ENCODE measurements around the gene IL1RL2.

The IL1RL2 gene

DNA sequence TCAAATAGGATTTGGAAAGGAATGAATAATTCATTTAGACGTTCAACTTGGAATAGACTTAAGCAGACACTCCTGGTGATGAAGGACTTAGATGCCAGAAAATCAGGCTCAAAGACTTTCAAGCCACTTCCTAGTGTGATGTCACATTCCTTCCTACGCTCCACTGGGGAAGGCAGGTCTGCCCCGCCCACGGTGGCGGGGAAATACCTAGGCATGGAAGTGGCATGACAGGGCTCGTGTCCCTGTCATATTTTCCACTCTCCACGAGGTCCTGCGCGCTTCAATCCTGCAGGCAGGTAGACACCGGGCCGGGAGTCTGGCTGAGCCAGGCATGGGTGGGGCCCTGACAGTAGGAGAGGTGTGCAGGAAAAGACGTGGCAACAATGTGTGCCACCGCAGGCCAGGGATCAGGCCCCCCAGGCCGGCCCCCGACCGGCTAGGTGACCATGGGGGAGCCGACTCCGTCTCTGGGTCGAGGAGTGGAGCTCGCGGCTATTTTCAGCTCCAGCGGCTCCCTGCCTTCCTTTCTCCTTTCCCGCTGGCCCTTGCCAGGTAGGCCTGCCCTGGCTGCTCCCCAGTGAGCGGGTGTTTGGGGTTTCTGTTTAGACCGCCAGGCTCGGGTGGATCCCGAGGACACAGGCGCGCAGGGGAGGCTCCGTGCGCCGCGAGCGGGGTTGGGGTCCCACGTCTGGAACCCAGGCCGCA lies at the start of gene IL1RL2:
TSS of gene IL1RL2 (plus strand) at position 233 of the 705 bp plus-strand sequence. CDS start 845 bp downstream, outside the sequence.
- peak in 7 of 10 donors; percentile 8 to 88 (median 28) for DNase-seq
- intact Hi-C loops (cut with DNase I): no loop called here

DNA sequence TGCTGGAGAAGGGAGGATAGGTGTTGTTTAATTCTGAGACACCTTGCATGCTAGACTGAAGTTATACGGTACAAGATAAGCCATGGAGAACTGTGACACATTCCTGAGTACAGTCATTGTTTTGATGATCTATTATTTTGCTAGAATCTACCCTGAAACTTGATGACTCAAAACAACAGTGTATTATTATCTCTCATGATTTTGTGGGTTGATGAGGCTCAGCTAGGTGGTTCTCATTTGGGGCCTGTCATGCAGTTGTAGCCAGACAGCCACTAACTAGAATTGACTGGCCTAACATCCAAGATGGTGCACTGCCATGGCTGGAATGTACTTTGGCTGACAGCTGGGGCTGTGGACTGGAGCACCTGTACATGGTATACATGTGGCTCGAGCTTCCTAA lies 49.7 kb upstream of the IL1RL2 start:
- intact Hi-C loops (cut with DNase I): no loop called here
- DNase-seq: no peak

DNA sequence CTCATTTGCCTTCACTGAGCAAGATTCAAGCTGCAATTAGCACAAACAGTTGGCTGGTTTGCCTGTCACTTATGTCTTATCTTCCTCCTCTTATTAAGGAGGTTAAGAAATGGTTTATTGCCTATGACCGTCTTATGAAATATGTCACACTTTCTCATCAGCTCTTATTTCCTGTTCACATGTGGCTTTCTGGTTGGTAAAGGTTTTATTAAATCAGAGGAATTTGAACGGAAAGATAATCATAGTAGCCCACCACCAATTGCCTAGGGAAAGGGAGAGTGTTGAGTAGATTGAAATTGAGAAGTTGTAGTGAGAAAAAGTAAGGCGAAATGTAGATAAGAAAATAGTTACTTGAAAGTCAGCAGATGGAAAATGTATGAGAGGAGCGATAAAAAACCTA lies 48.5 kb upstream of the IL1RL2 start:
- DNase-seq: no peak
- intact Hi-C loops (cut with DNase I): no loop called here

DNA sequence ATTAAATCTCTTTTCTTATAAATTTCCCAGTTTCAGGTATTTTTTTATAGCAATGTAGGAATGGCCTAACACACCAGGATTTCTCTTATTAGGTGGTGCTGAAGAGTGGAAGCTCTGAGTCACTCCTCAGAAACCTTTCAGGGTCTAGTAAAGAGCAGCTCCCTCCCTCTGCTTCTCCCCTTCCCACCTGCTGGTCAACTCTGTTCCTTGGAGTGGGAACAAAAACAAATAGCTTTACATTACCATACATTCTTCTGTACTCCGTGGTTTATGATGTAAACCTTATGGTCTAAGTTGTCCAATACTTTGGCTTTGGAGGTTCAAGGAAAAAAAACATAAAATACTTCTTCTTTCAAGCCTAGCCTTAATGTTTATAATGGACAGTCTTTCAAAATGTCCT lies 47.0 kb upstream of the IL1RL2 start:
- intact Hi-C loops (cut with DNase I): no loop called here
- DNase-seq: no peak

DNA sequence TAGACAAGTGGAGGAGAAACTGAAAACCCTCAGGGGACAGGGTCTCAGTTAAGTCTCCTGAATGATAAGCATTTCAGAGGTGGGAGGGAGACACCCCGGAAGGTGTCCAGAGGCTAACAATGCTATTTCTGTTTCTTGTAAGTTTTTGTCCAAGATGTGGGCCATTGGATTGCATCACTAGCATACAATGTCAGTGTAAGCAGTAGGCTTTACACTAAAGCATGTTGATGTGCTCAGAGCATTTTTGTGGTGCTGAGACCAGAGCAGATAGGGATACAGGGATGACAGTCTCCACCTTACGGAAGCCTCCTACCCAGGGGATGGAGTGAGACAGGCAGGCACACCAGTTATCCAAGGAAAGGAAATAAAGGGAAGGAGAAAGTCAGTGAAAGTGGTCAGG lies 46.4 kb upstream of the IL1RL2 start:
- no peak for DNase-seq
- intact Hi-C loops (cut with DNase I): no loop called here

DNA sequence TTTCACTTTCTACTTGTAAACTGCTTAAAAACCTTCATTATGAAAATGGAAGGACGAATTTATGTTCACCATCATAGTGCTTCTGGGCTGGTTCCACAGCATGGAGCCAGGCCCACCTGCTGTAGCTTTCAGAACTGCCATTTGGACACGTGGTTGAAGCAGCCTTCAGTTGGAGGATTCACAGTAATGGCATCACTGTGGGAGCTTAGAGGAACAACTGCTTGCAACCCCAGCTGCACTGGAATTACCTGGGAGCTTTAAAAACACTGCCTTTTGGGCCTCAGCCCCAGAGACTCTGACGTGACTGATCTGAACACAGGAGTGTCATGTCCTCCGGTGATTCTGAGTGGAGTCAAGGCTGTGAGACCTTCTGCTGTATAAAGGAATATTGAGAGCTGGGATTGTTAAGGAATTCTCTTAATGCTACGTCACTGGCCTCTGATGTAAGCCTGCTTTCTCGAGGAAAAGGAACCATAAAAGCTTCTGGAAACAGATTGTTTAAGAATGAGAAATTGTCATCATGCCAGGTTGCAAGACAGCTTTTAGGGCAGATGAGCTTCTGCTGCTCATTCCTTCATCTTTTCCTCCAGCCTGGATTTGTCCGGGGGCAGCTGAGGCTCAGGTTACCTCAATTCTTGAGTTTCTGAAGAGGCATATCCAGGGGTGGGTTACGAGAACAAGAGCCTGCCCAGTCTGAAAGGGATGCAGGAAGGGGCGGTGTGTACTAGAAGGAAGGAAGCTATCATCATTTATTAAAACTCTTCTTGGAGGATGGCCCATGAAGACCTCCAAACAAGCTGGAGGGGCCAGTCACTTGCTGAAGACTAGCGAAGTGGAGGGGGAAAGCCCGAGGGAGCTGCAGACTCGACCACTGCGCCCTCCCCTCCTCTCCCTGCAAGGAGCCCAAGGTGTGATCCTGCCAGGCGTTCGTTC lies 45.5 kb upstream of the IL1RL2 start:
- intact Hi-C loops (cut with DNase I): no loop called here
- DNase-seq: no peak

DNA sequence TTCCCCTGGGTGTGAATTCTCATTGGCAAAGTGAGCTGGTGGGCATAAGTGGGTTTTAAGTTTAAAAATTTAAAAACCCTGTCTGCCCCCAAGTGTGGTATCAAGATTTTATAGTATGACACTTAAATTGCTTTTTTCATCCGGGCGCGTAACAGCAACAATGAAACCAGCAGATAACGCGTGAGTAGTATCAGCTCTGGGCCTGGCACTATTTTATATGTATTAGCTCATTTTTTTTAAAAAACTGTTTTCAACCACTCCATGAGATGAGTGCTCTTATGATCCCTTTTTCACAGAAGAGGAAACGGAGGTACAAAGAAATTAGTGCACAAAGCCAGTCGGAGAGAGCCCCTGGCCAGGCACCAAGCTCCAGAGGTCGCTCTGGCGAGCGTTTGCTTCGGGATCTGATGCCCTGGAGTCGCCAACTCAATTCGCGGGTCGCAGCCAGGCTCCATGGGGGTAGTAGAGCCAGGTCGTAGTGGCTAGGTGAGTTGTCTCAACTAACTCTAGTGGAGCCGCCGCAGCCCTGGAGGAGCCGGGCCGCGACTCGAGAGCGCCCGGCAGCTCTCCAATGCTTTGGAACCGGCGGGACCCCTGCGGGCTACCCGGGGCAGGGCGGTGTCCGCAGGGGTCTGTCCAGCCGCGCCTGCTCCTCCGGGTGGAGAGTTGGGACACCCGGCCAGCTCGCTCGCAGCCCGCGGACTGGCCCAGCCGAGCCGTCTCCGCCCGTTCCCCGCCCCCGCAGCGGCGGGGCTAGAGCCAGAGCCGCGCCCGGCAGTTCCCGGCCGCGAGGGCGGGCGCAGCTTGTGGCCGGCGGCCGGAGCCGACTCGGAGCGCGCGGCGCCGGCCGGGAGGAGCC lies 44.6 kb upstream of the IL1RL2 start, which contains the start of gene IL1R1:
TSS of gene IL1R1 (plus strand) at position 777 of the 859 bp plus-strand sequence. CDS start 14,979 bp downstream, outside the sequence.
- intact Hi-C loops (cut with DNase I): no loop called here
- DNase-seq: peak in 9 of 10 donors; percentile 6 to 89 (median 36)

DNA sequence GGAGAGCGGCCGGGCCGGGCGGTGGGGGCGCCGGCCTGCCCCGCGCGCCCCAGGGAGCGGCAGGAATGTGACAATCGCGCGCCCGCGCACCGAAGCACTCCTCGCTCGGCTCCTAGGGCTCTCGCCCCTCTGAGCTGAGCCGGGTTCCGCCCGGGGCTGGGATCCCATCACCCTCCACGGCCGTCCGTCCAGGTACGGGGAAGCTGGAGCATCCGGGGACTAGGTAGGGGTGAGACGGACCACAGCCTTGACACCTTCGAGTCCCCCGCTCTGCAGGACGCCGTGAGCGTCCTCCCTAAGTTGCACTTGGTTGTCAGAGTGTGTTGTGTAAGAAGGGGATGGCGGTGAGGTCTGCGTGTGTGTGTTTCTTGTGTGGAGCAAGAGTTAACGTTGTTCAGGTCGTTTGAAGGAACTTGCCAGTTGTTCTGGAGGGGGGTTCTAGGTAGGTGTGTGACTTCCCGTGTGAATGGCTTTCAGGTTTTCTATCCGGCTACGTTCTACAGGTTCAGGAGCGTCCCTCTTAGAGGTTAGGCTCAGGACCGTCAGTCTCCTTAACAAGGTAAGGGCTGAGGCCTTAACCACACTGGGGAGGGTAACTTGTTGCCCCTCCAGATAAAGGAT lies 43.9 kb upstream of the IL1RL2 start:
- intact Hi-C loops (cut with DNase I): no loop called here
- DNase-seq: peak in 1 of 10 donors; percentile 15

DNA sequence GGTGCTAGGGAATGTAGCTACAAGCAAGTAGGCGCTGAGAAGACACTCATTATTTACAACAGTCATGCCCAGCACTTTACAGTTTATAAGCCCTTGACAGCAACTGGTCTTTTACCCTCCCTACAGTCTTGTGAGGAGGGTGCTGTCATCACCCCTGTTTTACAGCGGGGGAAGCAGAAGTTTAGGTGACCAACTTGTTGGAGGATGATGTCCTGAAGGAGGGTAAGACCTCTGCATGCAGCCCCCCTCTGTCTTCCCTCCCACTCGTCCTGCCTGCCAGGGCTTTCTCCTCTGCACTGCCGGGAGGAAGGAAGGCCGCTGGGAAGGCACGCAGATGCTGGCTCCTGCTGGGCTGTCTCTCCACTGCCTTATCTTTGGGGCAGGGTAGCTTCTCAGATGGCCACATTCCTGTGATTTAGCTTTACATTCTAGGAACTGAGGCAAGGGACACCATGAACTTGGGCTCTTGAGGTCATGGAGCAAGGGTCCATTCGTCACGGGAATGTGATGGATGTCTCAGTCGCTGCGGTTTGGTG lies 43.3 kb upstream of the IL1RL2 start:
- intact Hi-C loops (cut with DNase I): no loop called here
- DNase-seq: no peak

DNA sequence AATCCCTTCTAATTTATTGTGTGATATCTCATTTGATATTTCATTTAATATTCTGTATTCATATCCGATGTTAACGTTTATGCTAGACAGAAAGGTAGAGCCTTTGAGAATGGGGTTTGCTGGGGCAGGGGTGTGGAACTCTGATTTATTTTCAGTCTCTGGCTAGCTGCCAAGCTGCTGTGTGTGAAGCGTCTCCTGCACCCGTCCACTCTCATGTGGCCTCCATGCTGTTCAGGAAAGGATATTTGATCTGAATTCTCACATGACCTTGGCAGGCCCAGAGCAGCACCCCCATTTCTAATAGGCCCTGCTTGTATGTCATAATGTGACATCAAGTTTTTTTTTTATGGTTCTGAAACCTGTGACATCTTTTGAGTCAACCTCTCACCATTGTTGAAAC lies 42.7 kb upstream of the IL1RL2 start:
- intact Hi-C loops (cut with DNase I): no loop called here
- no peak for DNase-seq

DNA sequence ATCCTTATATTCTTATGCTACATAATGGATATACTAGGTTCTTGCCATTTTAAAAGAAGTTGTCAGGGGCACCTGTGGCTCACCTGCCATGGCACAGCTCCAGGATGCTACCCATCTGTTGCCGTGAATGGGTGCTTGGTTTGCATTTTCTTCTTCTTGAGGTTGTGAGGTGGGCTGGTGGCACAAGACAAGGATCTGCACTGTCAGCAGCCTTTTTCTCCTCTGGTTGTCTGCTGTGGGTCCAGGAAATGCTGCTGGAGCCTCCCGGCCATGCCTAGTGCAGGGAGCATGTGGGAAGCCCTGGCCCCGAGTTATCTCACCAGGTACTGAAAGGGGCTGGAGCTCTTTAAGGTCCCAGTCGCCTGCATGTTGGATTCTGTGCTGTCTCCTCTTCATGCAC lies 41.7 kb upstream of the IL1RL2 start:
- intact Hi-C loops (cut with DNase I): no loop called here
- no peak for DNase-seq

DNA sequence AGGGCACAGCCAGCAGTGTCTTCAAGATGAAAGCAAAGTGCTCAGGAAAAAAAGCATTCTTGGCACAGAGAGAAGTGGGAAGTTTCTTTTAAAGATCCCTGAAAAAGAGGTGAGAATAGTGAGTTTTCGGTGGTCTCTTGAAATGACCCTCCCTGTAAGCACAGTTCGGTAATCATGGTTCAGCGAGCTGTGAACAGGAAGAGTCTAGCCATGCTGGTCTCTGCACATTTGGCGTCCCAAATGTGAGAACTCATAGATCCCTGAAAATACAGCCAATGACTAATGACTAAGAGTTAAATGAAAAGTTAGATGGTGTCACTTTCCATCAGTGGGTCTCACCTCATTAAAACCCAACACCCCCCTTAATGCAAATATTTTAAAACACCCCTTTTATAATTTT lies 40.9 kb upstream of the IL1RL2 start:
- intact Hi-C loops (cut with DNase I): no loop called here
- DNase-seq: no peak

DNA sequence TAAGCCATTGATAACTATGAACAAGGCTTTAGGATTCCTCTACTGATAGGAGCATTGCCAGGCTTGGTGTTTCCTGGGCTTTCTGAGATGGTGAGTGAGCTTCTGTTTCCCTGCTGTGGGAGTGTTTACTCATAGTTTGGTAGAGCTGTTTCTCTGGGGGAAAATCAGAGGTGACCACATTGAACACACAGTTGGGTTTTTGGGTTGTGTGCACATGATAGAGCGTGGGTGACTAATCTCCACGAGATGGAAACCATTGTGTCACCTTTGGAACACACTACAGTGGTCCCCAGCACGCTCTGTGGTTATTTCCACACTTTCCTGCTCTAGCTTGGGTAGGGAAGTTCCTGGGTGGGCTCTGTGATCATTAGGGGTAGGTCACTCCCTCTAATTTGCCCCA lies 38.9 kb upstream of the IL1RL2 start:
- intact Hi-C loops (cut with DNase I): no loop called here
- no peak for DNase-seq

DNA sequence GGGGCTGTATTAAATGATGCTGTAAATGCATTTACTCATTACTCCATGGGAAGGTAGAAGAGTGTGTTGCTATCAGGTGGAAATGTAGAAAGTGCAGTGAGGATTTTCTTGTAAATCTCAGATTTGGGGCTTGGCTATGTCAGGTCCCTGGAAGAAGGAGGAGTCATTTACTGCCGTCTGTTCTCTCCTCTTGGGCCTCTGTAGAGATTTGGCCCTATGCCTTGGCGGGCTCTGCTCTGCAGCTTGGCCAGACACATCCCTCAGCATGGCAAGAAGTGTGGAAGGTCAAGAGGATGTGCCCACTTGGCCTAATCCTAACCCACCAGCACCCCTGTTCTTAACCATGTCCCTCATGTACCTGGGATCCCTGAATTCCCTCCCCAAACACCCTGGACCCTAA lies 37.6 kb upstream of the IL1RL2 start:
- intact Hi-C loops (cut with DNase I): no loop called here
- no peak for DNase-seq

DNA sequence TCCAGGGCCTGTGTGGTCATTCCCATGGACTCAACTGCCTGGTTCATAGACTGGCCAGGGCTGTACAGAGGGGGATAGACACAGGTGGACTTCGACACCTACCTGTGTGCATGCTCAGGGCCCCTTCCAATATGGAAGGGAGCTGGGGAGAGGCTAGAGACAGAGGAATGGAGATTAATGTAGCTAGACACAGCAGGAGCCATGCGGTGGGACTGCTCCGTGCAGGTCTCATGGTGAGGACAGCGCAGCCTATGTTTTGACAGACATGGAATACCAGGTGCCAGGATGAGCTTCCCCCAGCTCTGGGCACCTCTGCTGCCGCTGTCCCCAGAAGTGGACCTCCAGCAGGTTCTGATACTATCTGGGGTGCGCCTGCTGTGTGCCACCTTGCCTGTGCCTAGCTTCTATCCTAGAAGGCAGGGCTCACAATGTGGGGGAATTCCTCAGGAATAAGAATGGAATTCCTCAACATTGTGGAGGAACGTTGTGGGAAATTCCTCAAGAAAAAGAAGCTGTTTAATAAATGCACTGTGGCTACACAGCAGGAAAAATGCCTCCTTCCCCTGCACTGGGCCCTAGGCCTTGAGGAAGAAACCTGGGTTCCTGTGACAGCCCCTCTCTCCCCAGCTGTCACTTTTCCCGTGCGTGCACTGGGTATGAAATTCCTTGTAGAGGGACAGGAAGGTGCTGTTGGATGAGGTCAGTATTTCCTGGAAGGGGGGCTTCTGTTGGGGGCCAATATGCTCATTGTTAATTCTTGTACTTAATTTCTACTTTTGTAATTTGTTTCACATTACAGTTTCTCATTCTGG lies 37.0 kb upstream of the IL1RL2 start:
- no peak for DNase-seq
- intact Hi-C loops (cut with DNase I): no loop called here

DNA sequence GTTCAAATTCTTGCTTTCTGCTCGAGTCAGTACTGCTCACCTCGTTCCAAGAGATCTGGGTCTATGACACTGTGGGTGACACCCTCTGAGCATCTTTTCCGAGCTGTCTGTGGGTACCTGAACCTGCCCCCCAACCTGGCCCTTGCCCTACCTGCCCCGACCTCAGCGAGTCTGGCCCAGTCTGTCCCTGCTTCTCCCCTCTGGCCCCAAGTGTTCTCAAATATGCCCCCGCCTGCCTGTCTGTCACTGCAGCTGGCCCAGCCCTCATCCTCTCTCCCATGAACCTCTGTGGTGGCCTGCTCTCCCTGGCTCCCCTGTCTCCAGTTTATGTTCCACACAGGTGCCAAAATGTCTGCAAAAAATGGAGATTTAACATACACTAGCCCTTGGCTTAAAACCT lies 32.5 kb upstream of the IL1RL2 start:
- no peak for DNase-seq
- intact Hi-C loops (cut with DNase I): no loop called here

DNA sequence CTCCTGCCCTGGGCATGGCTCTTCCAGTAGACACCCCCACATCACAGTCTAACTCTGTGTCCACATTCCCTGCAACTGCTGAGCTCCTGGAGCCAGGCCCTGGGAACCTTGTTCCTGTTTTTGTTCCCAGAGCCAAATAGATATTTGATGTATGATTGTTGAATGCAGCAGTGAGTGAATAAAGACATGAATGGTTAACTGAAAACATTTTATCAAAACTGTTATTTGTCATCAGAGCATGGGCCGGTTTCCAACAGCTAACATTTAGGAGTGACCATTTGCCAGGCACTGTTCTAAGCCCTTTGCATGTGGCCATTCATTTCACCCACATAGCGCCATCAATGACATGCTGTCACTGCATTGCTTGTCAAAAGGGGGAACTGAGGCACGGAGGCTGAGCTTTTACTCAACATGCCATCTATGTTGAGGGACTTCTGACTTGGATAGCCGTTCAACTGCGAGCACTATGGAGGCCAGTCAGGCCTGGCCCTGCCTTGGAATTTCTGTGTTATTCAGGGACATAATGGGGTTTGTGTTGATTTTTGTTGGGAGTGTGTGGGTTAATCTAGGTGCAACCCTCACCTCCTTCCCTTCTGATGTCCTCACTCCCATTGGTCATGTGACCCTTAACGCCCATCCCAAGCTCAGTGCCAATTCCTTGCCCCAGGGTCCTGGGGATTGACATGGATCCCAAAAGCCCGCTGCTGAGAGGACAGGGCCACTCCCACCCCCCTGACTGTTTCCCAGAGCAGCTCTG lies 31.7 kb upstream of the IL1RL2 start:
- no peak for DNase-seq
- intact Hi-C loops (cut with DNase I): no loop called here

DNA sequence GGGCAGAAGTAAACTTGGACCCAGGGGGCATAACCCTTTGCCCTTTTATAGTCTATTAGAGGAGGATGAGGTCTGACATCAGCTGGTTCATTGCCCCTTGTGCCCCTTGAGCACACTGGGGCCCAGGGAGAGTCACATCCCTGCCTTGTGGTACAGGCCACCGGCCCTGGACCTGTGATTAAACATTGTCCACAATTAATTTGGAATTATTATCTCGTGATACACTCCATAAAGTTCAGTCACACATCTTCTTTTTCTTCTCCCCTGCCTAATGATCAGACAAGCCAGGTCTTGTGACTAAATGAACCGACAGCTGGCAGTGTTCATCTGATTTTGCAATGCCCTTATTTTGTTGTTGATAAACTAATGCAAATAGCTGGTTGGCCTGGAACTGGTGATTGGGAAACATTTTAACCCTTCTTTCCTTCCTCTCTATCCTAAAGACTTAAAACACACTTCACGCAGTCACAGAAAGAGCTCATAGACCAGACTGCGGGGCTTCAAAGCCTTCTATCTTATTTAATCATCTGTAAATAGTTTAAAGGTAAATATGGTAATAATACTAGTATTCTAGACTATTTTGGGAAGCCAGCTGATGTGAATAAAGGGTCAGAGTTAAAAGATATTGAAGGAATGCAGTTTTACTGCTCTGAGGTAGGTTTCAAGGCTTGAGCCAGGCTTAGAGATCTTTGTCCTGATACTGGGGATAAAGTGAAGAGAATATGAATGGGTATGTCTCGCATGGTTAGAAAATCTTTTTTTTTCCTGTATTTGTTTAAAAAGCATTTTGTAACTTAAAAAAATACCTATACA lies 30.9 kb upstream of the IL1RL2 start:
- DNase-seq: no peak
- intact Hi-C loops (cut with DNase I): no loop called here

Data from posterior cingulate gyrus (tissue), 11 donors.